Measurements from ENCODE around the gene EOGT. TPM values are rescaled to one million over a fixed set of nuclear protein-coding genes. Genes with fewer than 3 reads are reported as not detected.

The EOGT gene
- polyA plus RNA-seq, 1 experiment, result 29.4 TPM

DNA sequence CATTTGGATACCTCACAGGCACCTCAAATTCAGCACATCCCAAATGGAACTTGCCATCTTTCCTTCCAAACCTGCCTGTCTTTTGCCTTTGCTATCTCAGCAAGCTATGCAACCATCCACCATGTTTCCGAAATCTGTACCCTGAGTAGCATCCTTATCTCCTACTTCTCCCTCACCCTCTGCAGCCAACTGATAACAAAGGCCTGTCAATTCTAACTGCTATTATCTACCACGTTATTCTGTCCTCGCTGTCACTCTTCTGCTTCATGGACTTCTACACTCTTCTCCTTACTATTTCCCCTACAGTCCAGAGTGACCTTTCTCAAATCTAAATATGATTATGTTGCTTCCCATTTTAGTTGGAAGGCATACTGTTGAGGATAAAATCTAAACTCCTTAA lies 55.6 kb downstream of the EOGT start:
- ChIA-PET POLR2A (no interaction called here), CTCF (interaction anchor here (1.0 kb wide), 1 partner anchor 14 kb away, joined by 3 read pairs; no protein-coding TSS in a partner anchor)
- TF ChIP-seq CTCF (IDR thresholded peaks at IDR 0.05; ENCODE audit: low read depth, low read length), result no peak
- no peak for DNase-seq (ENCODE audit: low read depth, low spot score)
- peaks cover 8% of the 10 kb centered on the region for H3K27me3 ChIP-seq (ENCODE audit: control insufficient read depth, insufficient read depth, low read length)
- H3K27ac ChIP-seq (ENCODE audit: low read depth, low read length), result no peak overlapping the region
- H3K4me3 ChIP-seq (ENCODE audit: low read depth, low read length), result no peak overlapping the region
- H3K9me3 ChIP-seq (ENCODE audit: control insufficient read depth, insufficient read depth, low read length), result no peaks in the 10 kb centered on the region

DNA sequence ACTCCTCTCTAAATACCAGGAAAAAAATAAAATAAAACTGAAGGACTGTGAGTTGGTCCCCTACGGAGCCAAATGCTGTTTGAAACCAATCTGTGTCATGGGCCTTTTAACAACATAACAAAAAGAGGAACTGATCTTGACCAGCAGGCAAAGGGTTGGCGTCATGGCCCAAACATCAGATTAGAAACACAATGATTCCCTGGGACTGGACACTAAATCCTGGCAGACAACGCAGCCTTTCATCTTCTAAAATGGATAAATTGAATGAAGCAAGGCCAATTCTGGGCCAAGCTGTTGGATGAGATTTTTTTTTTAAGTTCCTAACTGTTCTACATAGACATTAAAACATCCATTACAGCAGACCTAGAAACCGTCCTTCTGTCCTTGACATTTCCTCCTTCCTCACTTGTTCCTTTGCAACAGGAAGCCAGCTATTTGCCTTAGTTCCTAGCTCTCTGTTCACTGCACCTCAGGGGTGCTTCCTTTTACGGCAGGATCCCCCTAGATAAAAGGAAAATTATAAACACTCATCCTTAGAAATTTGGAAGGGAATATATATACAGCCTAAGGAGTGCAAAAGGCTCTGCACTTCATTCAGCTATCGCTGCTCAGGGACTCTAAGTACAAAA lies 59.6 kb downstream of the EOGT start:
- CTCF ChIA-PET, result no interaction called here

DNA sequence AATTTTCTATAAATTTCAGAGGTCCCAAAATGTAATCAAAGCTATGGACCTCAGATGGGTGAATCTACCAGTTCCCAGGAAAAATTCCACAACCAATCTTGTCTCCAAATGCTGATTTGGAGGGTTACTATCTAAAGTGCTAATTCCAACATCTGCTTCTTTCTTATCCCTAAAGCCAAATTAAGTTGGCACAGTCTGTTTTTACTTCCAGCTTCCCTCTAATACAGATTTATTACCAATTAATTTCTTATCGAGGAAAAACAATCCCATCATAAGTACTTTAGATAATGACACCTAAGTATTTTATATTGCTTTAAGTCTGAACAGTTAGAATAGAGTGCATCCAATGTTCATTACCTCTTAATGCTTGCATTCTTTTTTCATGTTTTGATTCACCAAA lies 68.3 kb downstream of the EOGT start:
- DNase-seq (ENCODE audit: low read depth, low spot score), result no peak
- Histone ChIP-seq H3K27ac (ENCODE audit: low read depth, low read length) (no peak overlapping the region), H3K9me3 (ENCODE audit: control insufficient read depth, insufficient read depth, low read length) (no peaks in the 10 kb centered on the region), H3K27me3 (ENCODE audit: control insufficient read depth, insufficient read depth, low read length) (no peaks in the 10 kb centered on the region), H3K4me3 (ENCODE audit: low read depth, low read length) (no peak overlapping the region)
- ChIA-PET POLR2A (no interaction called here), CTCF (no interaction called here)
- no peak for TF ChIP-seq CTCF (IDR thresholded peaks at IDR 0.05; ENCODE audit: low read depth, low read length)

More for the DNA sequence above, 59.6 kb downstream of the EOGT start:
- Histone ChIP-seq H3K9me3 (ENCODE audit: control insufficient read depth, insufficient read depth, low read length) (no peaks in the 10 kb centered on the region), H3K27me3 (ENCODE audit: control insufficient read depth, insufficient read depth, low read length) (peaks cover 6% of the 10 kb centered on the region), H3K27ac (ENCODE audit: low read depth, low read length) (no peak overlapping the region), H3K4me3 (ENCODE audit: low read depth, low read length) (no peak overlapping the region)
- no peak for DNase-seq (ENCODE audit: low read depth, low spot score)
- POLR2A ChIA-PET, result interaction anchor here (0.6 kb wide), 1 partner anchor 1553 kb away, joined by 3 read pairs; no protein-coding TSS in a partner anchor
- TF ChIP-seq CTCF (IDR thresholded peaks at IDR 0.05; ENCODE audit: low read depth, low read length), result no peak

GRCh38 chr3:68943753-68944500 lies 69.6 kb downstream of the EOGT start:
- no peaks in the 10 kb centered on the region for H3K9me3 ChIP-seq (ENCODE audit: control insufficient read depth, insufficient read depth, low read length)
- DNase-seq (ENCODE audit: low read depth, low spot score), result no peak
- no peak overlapping the region for H3K27ac ChIP-seq (ENCODE audit: low read depth, low read length)
- TF ChIP-seq CTCF (IDR thresholded peaks at IDR 0.05; ENCODE audit: low read depth, low read length), result no peak
- ChIA-PET POLR2A (no interaction called here), CTCF (interaction anchor here (0.8 kb wide), 1 partner anchor 363 kb away, joined by 4 read pairs; no protein-coding TSS in a partner anchor)
- H3K27me3 ChIP-seq (ENCODE audit: control insufficient read depth, insufficient read depth, low read length), result no peaks in the 10 kb centered on the region
- no peak overlapping the region for H3K4me3 ChIP-seq (ENCODE audit: low read depth, low read length)

GRCh38 chr3:68941055-68941454 lies 72.4 kb downstream of the EOGT start:
- ChIA-PET CTCF (interaction anchor here (1.1 kb wide), 1 partner anchor 1968 kb away, joined by 3 read pairs; no protein-coding TSS in a partner anchor), POLR2A (no interaction called here)
- Histone ChIP-seq H3K27ac (ENCODE audit: low read depth, low read length) (no peak overlapping the region), H3K4me3 (ENCODE audit: low read depth, low read length) (no peak overlapping the region), H3K9me3 (ENCODE audit: control insufficient read depth, insufficient read depth, low read length) (no peaks in the 10 kb centered on the region), H3K27me3 (ENCODE audit: control insufficient read depth, insufficient read depth, low read length) (peaks cover 5% of the 10 kb centered on the region)
- no peak for DNase-seq (ENCODE audit: low read depth, low spot score)
- no peak for TF ChIP-seq CTCF (IDR thresholded peaks at IDR 0.05; ENCODE audit: low read depth, low read length)
